IMR-90 (cell line): ENCODE measurements around the gene TUBB6. TPM values are rescaled to one million over a fixed set of nuclear protein-coding genes. Genes with fewer than 3 reads are reported as not detected.

Source experiments
- ATAC-seq: fragments of 200-7000 bp; cut with Tn5 transposase; 2 replicates; pipeline ENCODE4 v1.9.1; 2020; ENCODE audit warnings: low read depth, mild to moderate bottlenecking, moderate library complexity
- BruUV-seq: library from RNA; stranded (reverse); fragments of 400-500 nt; replicated peaks from 2 replicates; lab custom pipeline; 2021; lab: Mats Ljungman, UMichigan
- CTCF ChIA-PET: fragments of 300-600 bp; formaldehyde crosslinking; extraction: SDS; loops from one replicate; lab custom pipeline; 2021; ENCODE audit warnings: antibody characterized with exemption; lab: Yijun Ruan, JAX
- POLR2A ChIA-PET: fragments of 300-600 bp; sonication (Branson Sonifier 250); formaldehyde crosslinking; loops from one replicate; lab custom pipeline; 2022; ENCODE audit warnings: antibody characterized with exemption; ENCODE audit not compliant: unreplicated experiment; lab: Charles Lee
- DNase-seq: peaks from one replicate; pipeline ENCODE4 v3.0.0; 2013
- H2AFZ ChIP-seq: replicated peaks from 2 replicates; pipeline ENCODE3; 2013; ENCODE audit warnings: low read length, mild to moderate bottlenecking; ENCODE audit not compliant: poor library complexity
- H2AK5ac ChIP-seq: 2 replicates; pipeline ENCODE4 v1.6.1; 2013; ENCODE audit warnings: low read depth, low read length, inconsistent platforms
- H2AK9ac ChIP-seq: replicated peaks from 2 replicates; pipeline ENCODE3; 2013; ENCODE audit warnings: mild to moderate bottlenecking, low read depth, low read length, moderate library complexity; ENCODE audit not compliant: poor library complexity
- H2BK120ac ChIP-seq: 2 replicates; pipeline ENCODE4 v1.6.1; 2013; ENCODE audit warnings: low read depth, low read length, inconsistent platforms
- H2BK15ac ChIP-seq: 3 replicates; pipeline ENCODE4 v1.6.1; 2013; ENCODE audit warnings: low read depth, low read length, inconsistent platforms
- H2BK20ac ChIP-seq: 2 replicates; pipeline ENCODE4 v1.6.1; 2013; ENCODE audit warnings: low read depth, mild to moderate bottlenecking, inconsistent platforms, low read length, moderate library complexity
- H2BK5ac ChIP-seq: 2 replicates; pipeline ENCODE4 v1.6.1; 2013; ENCODE audit warnings: mild to moderate bottlenecking, low read depth, low read length, inconsistent platforms; ENCODE audit not compliant: poor library complexity, severe bottlenecking
- H3K14ac ChIP-seq: replicated peaks from 2 replicates; pipeline ENCODE4 v1.6.1; 2013; ENCODE audit warnings: low read depth, low read length, inconsistent platforms
- H3K18ac ChIP-seq: 2 replicates; pipeline ENCODE4 v1.6.1; 2013; ENCODE audit warnings: low read depth, low read length, control low read depth
- H3K23ac ChIP-seq: 2 replicates; pipeline ENCODE4 v1.6.1; 2013; ENCODE audit warnings: low read depth, low read length, inconsistent platforms
- H3K27ac ChIP-seq: 2 replicates; pipeline ENCODE4 v1.5.1; 2013; ENCODE audit warnings: mild to moderate bottlenecking, control low read depth, low read length; ENCODE audit not compliant: insufficient read depth
- H3K27me3 ChIP-seq: 2 replicates; pipeline ENCODE4 v1.6.1; 2013; ENCODE audit warnings: low read length; ENCODE audit not compliant: control insufficient read depth, insufficient read depth
- H3K36me3 ChIP-seq: 2 replicates; pipeline ENCODE4 v1.6.1; 2013; ENCODE audit warnings: low read length, mixed read lengths; ENCODE audit not compliant: control insufficient read depth, insufficient read depth
- H3K4ac ChIP-seq: 2 replicates; pipeline ENCODE4 v1.6.1; 2013; ENCODE audit warnings: low read depth, low read length, inconsistent platforms
- H3K4me1 ChIP-seq: 2 replicates; pipeline ENCODE4 v1.6.1; 2013; ENCODE audit warnings: low read length, mixed read lengths; ENCODE audit not compliant: control insufficient read depth, insufficient read depth
- H3K4me2 ChIP-seq: 2 replicates; pipeline ENCODE4 v1.6.1; 2013; ENCODE audit warnings: low read depth, mild to moderate bottlenecking, control low read depth, low read length, moderate library complexity
- H3K4me3 ChIP-seq: 2 replicates; pipeline ENCODE4 v1.5.1; 2013; ENCODE audit warnings: low read depth, mild to moderate bottlenecking, control low read depth, low read length, moderate library complexity; ENCODE audit not compliant: insufficient read depth
- H3K56ac ChIP-seq: 2 replicates; pipeline ENCODE4 v1.6.1; 2013; ENCODE audit warnings: low read length, inconsistent platforms; ENCODE audit not compliant: insufficient read depth; ENCODE audit errors: extremely low read depth
- H3K79me1 ChIP-seq, 2 experiments: 2 replicates each; pipeline ENCODE4 v1.6.1; 2013; ENCODE audit warnings: low read length in 2 of 2, inconsistent platforms in 1 of 2, low read depth in 1 of 2
- H3K9ac ChIP-seq: 2 replicates; pipeline ENCODE4 v1.6.1; 2013; ENCODE audit warnings: low read depth, low read length, control low read depth
- H3K9me1 ChIP-seq: 2 replicates; pipeline ENCODE4 v1.6.1; 2013; ENCODE audit warnings: low read length, inconsistent platforms; ENCODE audit not compliant: insufficient read depth
- H3K9me3 ChIP-seq: 2 replicates; pipeline ENCODE4 v1.6.1; 2013; ENCODE audit warnings: low read length; ENCODE audit not compliant: control insufficient read depth, insufficient read depth
- H4K20me1 ChIP-seq: 2 replicates; pipeline ENCODE4 v1.6.1; 2013; ENCODE audit warnings: low read length, inconsistent platforms; ENCODE audit not compliant: insufficient read depth
- H4K5ac ChIP-seq: 2 replicates; pipeline ENCODE4 v1.6.1; 2013; ENCODE audit warnings: mild to moderate bottlenecking, low read depth, low read length, control low read depth
- H4K8ac ChIP-seq, 2 experiments: 2 replicates each; pipeline ENCODE4 v1.6.1; 2013; ENCODE audit warnings: low read depth in 2 of 2, low read length in 2 of 2, control low read depth in 1 of 2, inconsistent platforms in 1 of 2
- H4K91ac ChIP-seq: 2 replicates; pipeline ENCODE4 v1.6.1; 2013; ENCODE audit warnings: low read depth, low read length, inconsistent platforms; ENCODE audit not compliant: insufficient read depth
- CTCF ChIP-seq: conservative IDR thresholded peaks from 2 replicates; pipeline ENCODE4 v1.5.1; 2012; ENCODE audit warnings: mild to moderate bottlenecking, low read depth, low read length, improper control_type of control experiment
- MAFK ChIP-seq: IDR thresholded peaks from 2 replicates; pipeline ENCODE4 v1.6.1; 2012; ENCODE audit warnings: low read depth, low read length, improper control_type of control experiment
- POLR2A ChIP-seq: IDR thresholded peaks from 2 replicates; pipeline ENCODE4 v1.6.1; 2012; ENCODE audit warnings: mild to moderate bottlenecking, low read depth, low read length
- RAD21 ChIP-seq: IDR thresholded peaks from 2 replicates; pipeline ENCODE4 v1.6.1; 2012; ENCODE audit warnings: low read length, improper control_type of control experiment
- RCOR1 ChIP-seq: IDR thresholded peaks from 2 replicates; pipeline ENCODE4 v1.6.1; 2012; ENCODE audit warnings: mild to moderate bottlenecking, low read length, improper control_type of control experiment; ENCODE audit not compliant: insufficient replicate concordance
- SMC3 ChIP-seq: fragments of 150-350 bp; IDR thresholded peaks from 2 replicates; pipeline ENCODE4 v1.6.1; 2016; ENCODE audit warnings: low read depth, mild to moderate bottlenecking, antibody characterized with exemption, low read length, moderate library complexity
- USF2 ChIP-seq: fragments of 150-350 bp; IDR thresholded peaks from 2 replicates; pipeline ENCODE4 v1.6.1; 2017; ENCODE audit warnings: mild to moderate bottlenecking, antibody characterized with exemption, low read length, low read depth
- WGBS, 2 experiments: methylation state at CpG; one replicate each; pipeline versions ENCODE4 v1.1.5 to v1.1.7; 2013; ENCODE audit warnings: missing lambda C conversion rate in 2 of 2; ENCODE audit not compliant: insufficient read length in 1 of 2; ENCODE audit errors: extremely low coverage in 2 of 2; 5-methylcytosine and 5-hydroxymethylcytosine counted together
- dilution Hi-C: fragments of 300-500 bp; cut with HindIII; formaldehyde crosslinking; loops from one replicate; pipeline ENCODE4 v1.14.3; 2018; ENCODE audit warnings: low sequenced_read_pairs; ENCODE audit not compliant: unreplicated experiment
- in situ Hi-C: fragments of 300-500 bp; cut with MboI; formaldehyde crosslinking; loops from 3 replicates; pipeline ENCODE4 v1.14.3; 2019; ENCODE audit warnings: low sequenced_read_pairs, inconsistent platforms, mixed read lengths
- intact Hi-C: fragments of 100-400 bp; cut with micrococcal nuclease; formaldehyde crosslinking; loops from 2 replicates; pipeline ENCODE4 v1.10.0; 2022
- polyA plus RNA-seq, 3 experiments: library from polyadenylated mRNA; depleted of rRNA; stranded (reverse); fragments of >200 nt; gene quantifications; 2 replicates each; pipeline ENCODE4 v1.2.3, GENCODE V29; 2012; ENCODE audit warnings: low replicate concordance in 1 of 3
- total RNA-seq: library from RNA; depleted of rRNA; stranded (reverse); fragments of >200 nt; gene quantifications from 2 replicates; pipeline ENCODE4 v1.2.3, GENCODE V29; 2012

The TUBB6 gene
- total and polyA plus RNA-seq, 2 of the 4 experiments (the other 2 are of a cell fraction): 927 to 1,040 TPM

- peaks cover 3% of the 10 kb centered on the region; the same call in 1 of the 2 replicates for H4K20me1 ChIP-seq
- no peak for ATAC-seq
- ChIA-PET CTCF (no interaction called here), POLR2A (no interaction called here)
- dilution Hi-C loops: no loop called here
- no peaks in the 10 kb centered on the region for H3K9me3 ChIP-seq
- H3K79me1 ChIP-seq: peaks cover 0 to 7% of the 10 kb centered on the region in 2 experiments; a peak in 1 of 4 replicates
- intact Hi-C loops: no loop called here
- in situ Hi-C loops: no loop called here
- H2BK15ac ChIP-seq: no peak overlapping the region
- H2AK9ac ChIP-seq: no peak overlapping the region
- H3K18ac ChIP-seq: no peak overlapping the region
- no peak overlapping the region for H2BK120ac ChIP-seq
- H4K8ac ChIP-seq: no peak overlapping the region
- H3K56ac ChIP-seq: no peak overlapping the region
- TF ChIP-seq MAFK: no peak
- no peak for TF ChIP-seq RAD21
- no peak for TF ChIP-seq USF2
- TF ChIP-seq RCOR1: no peak
- no peak for TF ChIP-seq SMC3
- no peak for TF ChIP-seq CTCF
- no peak for TF ChIP-seq POLR2A
- H3K23ac ChIP-seq: no peak overlapping the region
- no peak overlapping the region for H4K91ac ChIP-seq
- H3K4me2 ChIP-seq: no peak overlapping the region
- H3K4ac ChIP-seq: no peak overlapping the region
- no peak overlapping the region for H3K4me3 ChIP-seq
- H3K4me1 ChIP-seq: no peaks in the 10 kb centered on the region
- H3K27me3 ChIP-seq: no peaks in the 10 kb centered on the region
- BruUV-seq: no TSS peak
- H2BK20ac ChIP-seq: no peak overlapping the region
- H3K14ac ChIP-seq: no peak overlapping the region
- no peak for DNase-seq
- peaks cover 47% of the 10 kb centered on the region for H3K36me3 ChIP-seq
- H2AK5ac ChIP-seq: no peak overlapping the region
- H4K5ac ChIP-seq: no peak overlapping the region
- peaks cover 5% of the 10 kb centered on the region; the same call in 1 of the 2 replicates for H3K9me1 ChIP-seq
- no peak overlapping the region for H2BK5ac ChIP-seq
- no peak overlapping the region for H3K9ac ChIP-seq
- no peak overlapping the region for H2AFZ ChIP-seq
- 93% methylated on average over 4 of the region's 13 CpGs; no CpG with 5 or more reads in 1 of the 2 experiments for WGBS, 2 experiments
- no peak overlapping the region for H3K27ac ChIP-seq
Observed at GRCh38 chr18:12345491-12346239, 37.6 kb downstream of the TUBB6 start.
